HCT116 (cell line): ENCODE results near the gene ANKRD24. TPM values are rescaled to one million over a fixed set of nuclear protein-coding genes. Genes with fewer than 3 reads are reported as not detected.

Source experiments
- ATAC-seq: fragments of 200-7000 bp; cut with Tn5 transposase; 2 replicates; pipeline ENCODE4 v1.9.1; 2020; ENCODE audit warnings: mild to moderate bottlenecking, moderate library complexity
- BruUV-seq: library from RNA; stranded (reverse); fragments of 400-500 nt; replicated peaks from 2 replicates; lab custom pipeline; 2021; lab: Mats Ljungman, UMichigan
- CTCF ChIA-PET: fragments of 300-600 bp; sonication (Branson Sonifier 250); formaldehyde crosslinking; loops from one replicate; lab custom pipeline; 2021; ENCODE audit warnings: antibody characterized with exemption; lab: Charles Lee
- POLR2A ChIA-PET: fragments of 300-600, 350-600 bp; sonication (Branson Sonifier 250); formaldehyde crosslinking; loops from one replicate; lab custom pipeline; 2021; ENCODE audit warnings: antibody characterized with exemption; lab: Charles Lee
- RAD21 ChIA-PET, 2 experiments: fragments of 300-600 bp; sonication (Branson Sonifier 250); formaldehyde crosslinking; loops; one replicate each; lab custom pipeline; 2023; ENCODE audit warnings: low total read pairs in 2 of 2; ENCODE audit not compliant: uncharacterized antibody in 2 of 2, unreplicated experiment in 2 of 2, low non-redundant PET in 1 of 2; lab: Charles Lee
- DNase-seq: peaks from one replicate; pipeline ENCODE4 v3.0.0-alpha.2; 2010; ENCODE audit warnings: low read depth, low spot score
- H2AFZ ChIP-seq: fragments of 200-600 bp; shearing (Covaris generic), sonication (generic); 2 replicates; pipeline ENCODE4 v1.6.1; 2017; ENCODE audit warnings: low read depth, mixed run types, mixed read lengths, antibody characterized with exemption, low read length; ENCODE audit not compliant: poor library complexity, severe bottlenecking
- H3K27ac ChIP-seq: 2 replicates; pipeline ENCODE4 v1.5.1; 2012; ENCODE audit warnings: low read depth, low read length
- H3K27me3 ChIP-seq: fragments of 200-600 bp; sonication (generic); 2 replicates; pipeline ENCODE4 v1.6.1; 2016; ENCODE audit warnings: mixed run types, low read length, mixed read lengths; ENCODE audit not compliant: insufficient read depth
- H3K36me3 ChIP-seq, 2 experiments: fragments of 200-500 bp in 1 of 2; fragments of 200-600 bp in 1 of 2; sonication (Bioruptor generic) in 1 of 2; sonication (generic) in 1 of 2; 2 replicates each; pipeline versions ENCODE4 v1.5.1 to v1.6.1; 2014 to 2016; ENCODE audit warnings: low read length in 2 of 2, inconsistent platforms in 1 of 2, mixed read lengths in 1 of 2, mixed run types in 1 of 2; ENCODE audit not compliant: insufficient read depth in 2 of 2, control insufficient read depth in 1 of 2
- H3K4me1 ChIP-seq, 2 experiments: fragments of 200-600 bp in 1 of 2; sonication (generic) in 1 of 2; 2 replicates each; pipeline versions ENCODE4 v1.5.1 to v1.6.1; 2012 to 2017; ENCODE audit warnings: low read length in 2 of 2, inconsistent platforms in 1 of 2, mild to moderate bottlenecking in 1 of 2, mixed read lengths in 1 of 2, mixed run types in 1 of 2, moderate library complexity in 1 of 2; ENCODE audit not compliant: insufficient read depth in 2 of 2, control insufficient read depth in 1 of 2
- H3K4me2 ChIP-seq: fragments of 200-600 bp; sonication (generic); 2 replicates; pipeline ENCODE4 v1.6.1; 2017; ENCODE audit warnings: mixed run types, low read length, mixed read lengths
- H3K4me3 ChIP-seq, 2 experiments: fragments of 200-600 bp in 1 of 2; sonication (generic) in 1 of 2; replicated peaks in 1 of 2; 2 replicates each; pipeline ENCODE4 v1.5.1; 2011 to 2016; ENCODE audit warnings: low read length in 2 of 2, control low read depth in 1 of 2, low read depth in 1 of 2, mild to moderate bottlenecking in 1 of 2, mixed read lengths in 1 of 2, mixed run types in 1 of 2
- H3K79me2 ChIP-seq: fragments of 200-600 bp; sonication (generic); 2 replicates; pipeline ENCODE4 v1.6.1; 2017; ENCODE audit warnings: mild to moderate bottlenecking, mixed run types, low read length, moderate library complexity, mixed read lengths; ENCODE audit not compliant: insufficient read depth
- H3K9ac ChIP-seq: fragments of 200-600 bp; sonication (generic); 2 replicates; pipeline ENCODE4 v1.6.1; 2016; ENCODE audit warnings: low read length, mixed read lengths
- H3K9me2 ChIP-seq: fragments of 200-600 bp; sonication (generic), shearing (Covaris generic); 2 replicates; pipeline ENCODE4 v1.6.1; 2017; ENCODE audit warnings: mixed run types, mild to moderate bottlenecking, moderate library complexity; ENCODE audit not compliant: insufficient read depth
- H3K9me3 ChIP-seq, 2 experiments: fragments of 200-500 bp in 1 of 2; fragments of 200-600 bp in 1 of 2; sonication (Bioruptor generic) in 1 of 2; sonication (generic) in 1 of 2; 2 replicates each; pipeline ENCODE4 v1.6.1; 2014 to 2017; ENCODE audit warnings: low read length in 2 of 2, mixed read lengths in 2 of 2, inconsistent platforms in 1 of 2, low read depth in 1 of 2, mild to moderate bottlenecking in 1 of 2, mixed run types in 1 of 2, moderate library complexity in 1 of 2; ENCODE audit not compliant: control insufficient read depth in 1 of 2, insufficient read depth in 1 of 2
- H4K20me1 ChIP-seq: fragments of 200-600 bp; sonication (generic), shearing (Covaris generic); 2 replicates; pipeline ENCODE4 v1.6.1; 2017; ENCODE audit warnings: mixed run types, mild to moderate bottlenecking, moderate library complexity; ENCODE audit not compliant: insufficient read depth
- CBX3 ChIP-seq: IDR thresholded peaks from 2 replicates; pipeline ENCODE4 v1.6.1; 2012; ENCODE audit warnings: low read depth
- EZH2phosphoT487 ChIP-seq: fragments of 200-600 bp; IDR thresholded peaks from 2 replicates; pipeline ENCODE4 v1.6.1; 2018; ENCODE audit warnings: antibody characterized with exemption, borderline replicate concordance
- FOSL1 ChIP-seq: IDR thresholded peaks from 2 replicates; pipeline ENCODE4 v1.6.1; 2012; ENCODE audit warnings: low read depth
- RAD21 ChIP-seq: IDR thresholded peaks from 2 replicates; pipeline ENCODE4 v1.6.1; 2012; ENCODE audit warnings: low read depth, mild to moderate bottlenecking
- TCF7L2 ChIP-seq: IDR thresholded peaks from 2 replicates; pipeline ENCODE4 v1.7.0; 2011; ENCODE audit warnings: borderline replicate concordance, inconsistent platforms; ENCODE audit not compliant: insufficient read depth, insufficient read length; ENCODE audit errors: extremely low read depth
- YY1 ChIP-seq: IDR thresholded peaks from 2 replicates; pipeline ENCODE4 v1.6.1; 2011; ENCODE audit warnings: low read length, low read depth, moderate library complexity, mild to moderate bottlenecking; ENCODE audit not compliant: insufficient replicate concordance; ENCODE audit errors: extremely low read depth
- intact Hi-C: fragments of 100-400 bp; cut with micrococcal nuclease; formaldehyde crosslinking; loops from 2 replicates; pipeline ENCODE4 v1.10.0; 2022
- total RNA-seq: library from RNA; stranded (reverse); gene quantifications from one replicate; pipeline ENCODE4 v1.2.1, GENCODE V29; 2021; ENCODE audit not compliant: unreplicated experiment
- TF ChIP-seq, protein P1 (sequence below): IDR thresholded peaks from 2 replicates; pipeline ENCODE4 v1.6.1; 2011; ENCODE audit warnings: mild to moderate bottlenecking, low read length, moderate library complexity; ENCODE audit not compliant: insufficient replicate concordance; ENCODE audit errors: extremely low read depth
- TF ChIP-seq, protein P2 (sequence below): IDR thresholded peaks from 2 replicates; pipeline ENCODE4 v1.6.1; 2012
- TF ChIP-seq, protein P3 (sequence below), 3 experiments: fragments of 200-600 bp in 1 of 3; sonication (generic) in 1 of 3; IDR thresholded peaks in 2 of 3; conservative IDR thresholded peaks in 1 of 3; 2 replicates each; pipeline ENCODE4 v1.5.1; 2012 to 2017; ENCODE audit warnings: low read depth in 2 of 3, low read length in 2 of 3, antibody characterized with exemption in 1 of 3, borderline replicate concordance in 1 of 3, control low read depth in 1 of 3, mild to moderate bottlenecking in 1 of 3, mixed read lengths in 1 of 3, mixed run types in 1 of 3, moderate library complexity in 1 of 3; ENCODE audit not compliant: insufficient read depth in 1 of 3

ANKRD24 gene
- total RNA-seq, 1 experiment from 2014 or later: 1.7 TPM

GRCh38 chr19:4139614-4140236, 42.8 kb upstream of the ANKRD24 start:
- Histone ChIP-seq H3K27me3 (no peaks in the 10 kb centered on the region), H4K20me1 (no peaks in the 10 kb centered on the region), H3K9me2 (no peaks in the 10 kb centered on the region), H2AFZ (peak overlapping the region; percentile 93), H3K36me3 (no peaks in the 10 kb centered on the region), H3K4me1 (peaks cover 15 to 40% of the 10 kb centered on the region in 2 experiments), H3K9ac (no peak overlapping the region), H3K4me3 (peak overlapping the region; percentile 32 to 50), H3K79me2 (no peaks in the 10 kb centered on the region), H3K9me3 (no peaks in the 10 kb centered on the region), H3K4me2 (peak overlapping the region; percentile 75), H3K27ac (peak overlapping the region; percentile 21; the same call in 1 of the 2 replicates)
- BruUV-seq: no TSS peak
- DNase-seq (peak; percentile 71), ATAC-seq (peak; percentile 88)
- RAD21 ChIA-PET: interaction anchor here (0.7 to 1.2 kb wide), 4 partner anchors 34 to 92 kb away, joined by 3 to 4 read pairs (median 4); no protein-coding TSS in a partner anchor
- intact Hi-C loops: loop anchor here (1.0 to 10.0 kb wide), 4 partner anchors 48 to 285 kb away; partner anchors contain the start of gene ZBTB7A
- POLR2A ChIA-PET: interaction anchor here (1.2 kb wide), 1 partner anchor 8 kb away, joined by 6 read pairs; no protein-coding TSS in a partner anchor
- TF ChIP-seq YY1: peak; percentile 48
- TF ChIP-seq, protein P1, sequence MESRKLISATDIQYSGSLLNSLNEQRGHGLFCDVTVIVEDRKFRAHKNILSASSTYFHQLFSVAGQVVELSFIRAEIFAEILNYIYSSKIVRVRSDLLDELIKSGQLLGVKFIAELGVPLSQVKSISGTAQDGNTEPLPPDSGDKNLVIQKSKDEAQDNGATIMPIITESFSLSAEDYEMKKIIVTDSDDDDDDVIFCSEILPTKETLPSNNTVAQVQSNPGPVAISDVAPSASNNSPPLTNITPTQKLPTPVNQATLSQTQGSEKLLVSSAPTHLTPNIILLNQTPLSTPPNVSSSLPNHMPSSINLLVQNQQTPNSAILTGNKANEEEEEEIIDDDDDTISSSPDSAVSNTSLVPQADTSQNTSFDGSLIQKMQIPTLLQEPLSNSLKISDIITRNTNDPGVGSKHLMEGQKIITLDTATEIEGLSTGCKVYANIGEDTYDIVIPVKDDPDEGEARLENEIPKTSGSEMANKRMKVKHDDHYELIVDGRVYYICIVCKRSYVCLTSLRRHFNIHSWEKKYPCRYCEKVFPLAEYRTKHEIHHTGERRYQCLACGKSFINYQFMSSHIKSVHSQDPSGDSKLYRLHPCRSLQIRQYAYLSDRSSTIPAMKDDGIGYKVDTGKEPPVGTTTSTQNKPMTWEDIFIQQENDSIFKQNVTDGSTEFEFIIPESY: no peak
- TF ChIP-seq TCF7L2: no peak
- TF ChIP-seq EZH2phosphoT487: no peak
- TF ChIP-seq, protein P2, sequence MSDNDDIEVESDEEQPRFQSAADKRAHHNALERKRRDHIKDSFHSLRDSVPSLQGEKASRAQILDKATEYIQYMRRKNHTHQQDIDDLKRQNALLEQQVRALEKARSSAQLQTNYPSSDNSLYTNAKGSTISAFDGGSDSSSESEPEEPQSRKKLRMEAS: no peak; the same call in 1 of the 2 replicates
- TF ChIP-seq CBX3: peak; percentile 71; the same call in 1 of the 2 replicates
- TF ChIP-seq, protein P3, sequence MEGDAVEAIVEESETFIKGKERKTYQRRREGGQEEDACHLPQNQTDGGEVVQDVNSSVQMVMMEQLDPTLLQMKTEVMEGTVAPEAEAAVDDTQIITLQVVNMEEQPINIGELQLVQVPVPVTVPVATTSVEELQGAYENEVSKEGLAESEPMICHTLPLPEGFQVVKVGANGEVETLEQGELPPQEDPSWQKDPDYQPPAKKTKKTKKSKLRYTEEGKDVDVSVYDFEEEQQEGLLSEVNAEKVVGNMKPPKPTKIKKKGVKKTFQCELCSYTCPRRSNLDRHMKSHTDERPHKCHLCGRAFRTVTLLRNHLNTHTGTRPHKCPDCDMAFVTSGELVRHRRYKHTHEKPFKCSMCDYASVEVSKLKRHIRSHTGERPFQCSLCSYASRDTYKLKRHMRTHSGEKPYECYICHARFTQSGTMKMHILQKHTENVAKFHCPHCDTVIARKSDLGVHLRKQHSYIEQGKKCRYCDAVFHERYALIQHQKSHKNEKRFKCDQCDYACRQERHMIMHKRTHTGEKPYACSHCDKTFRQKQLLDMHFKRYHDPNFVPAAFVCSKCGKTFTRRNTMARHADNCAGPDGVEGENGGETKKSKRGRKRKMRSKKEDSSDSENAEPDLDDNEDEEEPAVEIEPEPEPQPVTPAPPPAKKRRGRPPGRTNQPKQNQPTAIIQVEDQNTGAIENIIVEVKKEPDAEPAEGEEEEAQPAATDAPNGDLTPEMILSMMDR (IDR thresholded peaks at IDR 0.05 in 2 of 3, conservative IDR thresholded peaks at IDR 0.05 in 1 of 3; ENCODE audit: borderline replicate concordance in 1 of 3, insufficient read depth in 1 of 3, low read depth in 2 of 3, low read length in 2 of 3): peak; percentile 76 to 91 (median 91)
- TF ChIP-seq FOSL1: no peak
- TF ChIP-seq RAD21: peak; percentile 69
- CTCF ChIA-PET: interaction anchor here (0.6 to 3.3 kb wide), 24 partner anchors 9 to 170 kb away, joined by 3 to 36 read pairs (median 5); partner anchors contain the start of genes CREB3L3, EEF2 and ZBTB7A
